Kidney (tissue), 14 donors: ENCODE results near the gene RSPO1. TPM values are rescaled to one million over a fixed set of nuclear protein-coding genes. Genes with fewer than 3 reads are reported as not detected.
A peak's percentile ranks its signal among the peaks of the same experiment; 100 is the strongest.

Experiments used
- DNase-seq, 5 donors: peaks; one replicate each; pipeline ENCODE4 v3.0.0-alpha.2; 2013 to 2020
- FAIRE-seq: peaks from 2 replicates; lab custom pipeline; 2012; peaks lifted over from hg19 to GRCh38; lab: Jason Lieb, UNC
- H3K27ac ChIP-seq, 2 donors: one replicate each; pipeline ENCODE4 v1.7.0; 2013; ENCODE audit warnings: low read depth in 2 of 2, low read length in 2 of 2, inconsistent platforms in 1 of 2
- H3K27me3 ChIP-seq: one replicate; pipeline ENCODE4 v1.7.1; 2013; ENCODE audit warnings: low read length, inconsistent platforms; ENCODE audit not compliant: control insufficient read depth, insufficient read depth
- H3K36me3 ChIP-seq, 3 donors: one replicate each; pipeline versions ENCODE4 v1.7.0 to v1.7.1; 2013; ENCODE audit warnings: low read length in 3 of 3, control low read depth in 1 of 3, inconsistent platforms in 1 of 3; ENCODE audit not compliant: insufficient read depth in 3 of 3, control insufficient read depth in 2 of 3
- H3K4me1 ChIP-seq, 3 donors: one replicate each; pipeline versions ENCODE4 v1.7.0 to v1.7.1; 2013; ENCODE audit warnings: low read length in 3 of 3, inconsistent platforms in 1 of 3, low read depth in 1 of 3; ENCODE audit not compliant: control insufficient read depth in 2 of 3, insufficient read depth in 2 of 3
- H3K4me3 ChIP-seq, 3 donors: one replicate each; pipeline versions ENCODE4 v1.7.0 to v1.8.1; 2013; ENCODE audit warnings: low read length in 3 of 3, control low read depth in 1 of 3, inconsistent platforms in 1 of 3
- H3K9ac ChIP-seq, 3 donors: one replicate each; pipeline versions ENCODE4 v1.7.0 to v1.7.1; 2013; ENCODE audit warnings: low read length in 3 of 3, control low read depth in 1 of 3, inconsistent platforms in 1 of 3
- H3K9me3 ChIP-seq, 3 donors: one replicate each; pipeline versions ENCODE4 v1.7.0 to v1.7.1; 2013; ENCODE audit warnings: low read length in 3 of 3, control low read depth in 1 of 3, inconsistent platforms in 1 of 3; ENCODE audit not compliant: control insufficient read depth in 2 of 3, insufficient read depth in 1 of 3
- intact Hi-C: fragments of 100-400 bp; cut with DNase I; formaldehyde crosslinking; loops from one replicate; pipeline ENCODE4 v1.11.1; 2022
- polyA plus RNA-seq: library from polyadenylated mRNA; stranded (reverse); fragments of 350-450 nt; fragmentation: Illumina TruSeq; extraction: RNeasy Lipid Tissue Mini Kit (QIAGEN cat#74804); gene quantifications from one replicate; pipeline ENCODE4 v1.2.3, GENCODE V29; 2014; ENCODE audit warnings: low read depth, low replicate concordance; ENCODE audit not compliant: insufficient read depth
- total RNA-seq: library from RNA; stranded (reverse); fragmentation: NEBNext Ultra II Directional; extraction: Animal tissue kit (Norgen Biotek cat#: 25700); gene quantifications from one replicate; pipeline ENCODE4 v1.2.1, GENCODE V29; 2021
- TF ChIP-seq, protein P1 (sequence below): IDR thresholded peaks from 3 replicates; pipeline ENCODE4 v1.5.1; 2012; ENCODE audit warnings: mild to moderate bottlenecking, moderate library complexity, borderline replicate concordance; ENCODE audit not compliant: insufficient read depth; ENCODE audit errors: extremely low read depth
- donor health status: control.
- donor health status: control.
- donor health status: control.
- donor health status: control.
- donor health status: control.
- donor health status: DM: yes; HTN: yes; CAD: no.
- donor health status: Normal renal cell carcinoma (clear cell type).

The RSPO1 gene
- total and polyA plus RNA-seq, 2 donors from 2014 or later, result 0.19 to 0.26 TPM

DNA sequence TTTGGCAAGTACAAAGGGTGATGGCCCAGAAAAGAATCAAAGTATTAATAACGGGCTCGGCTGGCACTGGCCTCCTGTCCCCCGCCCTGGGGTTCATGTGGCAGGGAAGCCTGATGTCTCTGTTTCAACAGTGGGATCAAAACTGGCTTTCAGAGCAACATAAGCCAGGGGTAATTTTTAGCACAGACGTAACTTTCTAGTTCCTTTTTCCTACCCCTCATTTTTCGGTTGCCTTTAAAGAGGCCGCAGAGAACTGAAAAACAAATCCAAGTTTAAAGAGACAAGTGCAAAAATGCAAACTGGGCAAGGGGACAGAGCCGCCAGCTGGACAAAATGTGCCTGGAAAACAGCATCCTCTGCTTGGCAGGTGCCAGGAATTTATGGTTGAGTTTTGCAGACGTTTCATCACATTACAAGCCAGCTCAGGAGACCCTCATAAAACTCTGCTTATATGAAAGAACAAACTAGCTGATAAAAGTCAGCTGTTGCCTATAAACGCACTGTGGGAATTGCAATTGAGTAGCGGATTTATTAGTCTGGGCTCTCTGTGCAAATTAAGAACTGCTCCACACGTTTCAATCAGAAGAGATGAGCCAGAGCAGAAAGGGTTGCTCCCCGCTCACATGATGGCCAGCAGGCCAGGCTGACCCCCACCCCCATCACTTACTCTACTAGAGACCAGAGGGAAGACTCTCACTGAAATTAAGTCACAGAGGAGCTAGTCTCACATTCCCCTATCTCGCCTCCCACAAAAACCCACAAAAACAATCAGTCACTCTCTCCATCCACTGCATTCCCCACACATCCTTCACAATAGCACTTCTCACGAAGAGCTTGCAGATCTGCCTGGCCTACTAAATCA, 41.8 kb upstream of the RSPO1 start:
- TF ChIP-seq, protein P1, sequence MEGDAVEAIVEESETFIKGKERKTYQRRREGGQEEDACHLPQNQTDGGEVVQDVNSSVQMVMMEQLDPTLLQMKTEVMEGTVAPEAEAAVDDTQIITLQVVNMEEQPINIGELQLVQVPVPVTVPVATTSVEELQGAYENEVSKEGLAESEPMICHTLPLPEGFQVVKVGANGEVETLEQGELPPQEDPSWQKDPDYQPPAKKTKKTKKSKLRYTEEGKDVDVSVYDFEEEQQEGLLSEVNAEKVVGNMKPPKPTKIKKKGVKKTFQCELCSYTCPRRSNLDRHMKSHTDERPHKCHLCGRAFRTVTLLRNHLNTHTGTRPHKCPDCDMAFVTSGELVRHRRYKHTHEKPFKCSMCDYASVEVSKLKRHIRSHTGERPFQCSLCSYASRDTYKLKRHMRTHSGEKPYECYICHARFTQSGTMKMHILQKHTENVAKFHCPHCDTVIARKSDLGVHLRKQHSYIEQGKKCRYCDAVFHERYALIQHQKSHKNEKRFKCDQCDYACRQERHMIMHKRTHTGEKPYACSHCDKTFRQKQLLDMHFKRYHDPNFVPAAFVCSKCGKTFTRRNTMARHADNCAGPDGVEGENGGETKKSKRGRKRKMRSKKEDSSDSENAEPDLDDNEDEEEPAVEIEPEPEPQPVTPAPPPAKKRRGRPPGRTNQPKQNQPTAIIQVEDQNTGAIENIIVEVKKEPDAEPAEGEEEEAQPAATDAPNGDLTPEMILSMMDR, result no peak
- Histone ChIP-seq H3K36me3 (peaks cover 0 to 2% (median 0%) of the 10 kb centered on the region in 3 donors), H3K4me1 (no peaks in the 10 kb centered on the region), H3K4me3 (no peak overlapping the region), H3K9ac (no peak overlapping the region), H3K9me3 (no peaks in the 10 kb centered on the region), H3K27ac (no peak overlapping the region), H3K27me3 (no peaks in the 10 kb centered on the region)
- no peak for FAIRE-seq
- DNase-seq, result peak in 3 of 5 donors; percentile 74 to 93 (median 83)
- intact Hi-C loops, result no loop called here

DNA sequence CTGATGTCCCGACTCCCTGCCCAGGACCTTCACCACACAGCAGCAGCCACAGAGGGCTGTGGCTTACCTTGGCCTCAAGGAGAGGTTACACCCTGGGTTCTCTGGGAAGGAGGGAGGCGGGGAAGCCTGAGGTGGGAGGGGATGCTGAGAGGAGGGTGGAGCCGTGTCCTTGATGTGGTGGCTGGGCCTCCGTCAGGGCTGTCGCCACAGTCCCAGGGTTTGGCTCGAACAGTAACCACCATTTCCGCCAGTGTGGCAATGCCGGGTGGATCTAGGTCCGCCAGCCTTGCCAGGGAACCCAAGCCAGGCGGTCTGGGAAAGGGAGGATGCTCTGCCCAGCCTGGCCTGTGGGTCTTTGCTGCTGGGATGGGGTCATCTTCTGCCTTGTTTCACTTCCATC, 39.2 kb upstream of the RSPO1 start:
- Histone ChIP-seq H3K36me3 (no peaks in the 10 kb centered on the region), H3K9ac (no peak overlapping the region), H3K27me3 (no peaks in the 10 kb centered on the region), H3K27ac (no peak overlapping the region), H3K4me3 (no peak overlapping the region), H3K4me1 (no peaks in the 10 kb centered on the region), H3K9me3 (no peaks in the 10 kb centered on the region)
- FAIRE-seq (no peak), DNase-seq (peak in 1 of 5 donors; percentile 30)
- intact Hi-C loops, result no loop called here
- TF ChIP-seq, protein P1, result no peak

DNA sequence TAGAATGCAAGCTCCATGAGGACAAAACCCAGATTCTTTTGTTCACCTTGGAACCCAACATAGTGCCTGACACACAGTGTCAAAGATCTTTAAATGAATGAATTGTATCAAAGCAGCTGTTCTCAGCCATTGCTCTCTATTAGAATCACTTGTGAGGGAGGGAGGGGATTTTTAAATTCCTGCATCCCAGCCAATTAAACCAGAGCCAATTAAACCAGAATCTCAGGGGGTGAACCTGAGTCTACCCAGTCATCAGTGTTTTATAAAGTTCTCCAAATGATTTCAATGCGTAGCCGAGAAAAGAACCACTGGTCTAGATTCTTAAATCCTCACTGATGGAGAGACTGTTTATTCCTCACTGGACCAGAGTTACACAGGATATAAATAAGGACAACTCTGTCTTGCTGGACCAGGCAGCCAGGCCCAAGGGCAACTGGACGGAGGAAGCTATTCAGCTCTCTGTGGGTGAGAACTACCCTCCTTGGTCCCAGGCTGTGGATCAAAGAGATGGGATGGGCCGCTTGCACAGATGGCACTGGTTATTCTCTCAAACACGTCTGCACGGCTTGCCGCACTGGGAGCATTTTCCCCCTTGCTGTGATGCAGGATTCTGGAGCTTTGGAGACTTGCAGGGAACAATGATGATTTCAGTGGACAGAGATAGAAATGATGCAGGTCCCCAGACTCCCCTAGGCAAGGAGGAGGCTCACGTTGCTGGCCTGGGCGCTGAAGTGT, 37.6 kb upstream of the RSPO1 start:
- no peaks in the 10 kb centered on the region for H3K36me3 ChIP-seq
- TF ChIP-seq, protein P1, result no peak
- no peak for FAIRE-seq
- H3K27ac ChIP-seq, result no peak overlapping the region
- DNase-seq, result peak in 1 of 5 donors; percentile 27
- intact Hi-C loops, result no loop called here
- H3K9ac ChIP-seq, result no peak overlapping the region
- H3K4me1 ChIP-seq, result no peaks in the 10 kb centered on the region
- H3K4me3 ChIP-seq, result no peak overlapping the region
- peaks cover 4% of the 10 kb centered on the region for H3K27me3 ChIP-seq
- no peaks in the 10 kb centered on the region for H3K9me3 ChIP-seq
